ENCODE measurements around the gene BMPR2. TPM values are rescaled to one million over a fixed set of nuclear protein-coding genes. Genes with fewer than 3 reads are reported as not detected.

BMPR2 gene
- total and polyA plus RNA-seq, 5 donors from 2014 or later, result 3.7 to 24.9 (median 5.3) TPM

- Histone ChIP-seq H3K4me1 (ENCODE audit: control insufficient read depth, insufficient read depth, low read length, poor library complexity, severe bottlenecking) (no peaks in the 10 kb centered on the region), H3K27me3 (ENCODE audit: control insufficient read depth, insufficient read depth, low read length) (no peaks in the 10 kb centered on the region), H3K4me3 (ENCODE audit: low read depth, low read length) (no peak overlapping the region), H3K9me3 (ENCODE audit: control insufficient read depth in 2 of 2, low read length in 2 of 2) (no peaks in the 10 kb centered on the region), H3K36me3 (ENCODE audit: control insufficient read depth, insufficient read depth, low read length) (no peaks in the 10 kb centered on the region), H3K27ac (ENCODE audit: insufficient read depth, low read length, poor library complexity, severe bottlenecking) (no peak overlapping the region)
- Mint-ChIP-seq H3K36me3 (peaks cover 4% of the 10 kb centered on the region), H3K27me3 (no peaks in the 10 kb centered on the region), H3K27ac (no peak overlapping the region), H3K9me3 (no peaks in the 10 kb centered on the region), H3K4me3 (no peak overlapping the region), H3K4me1 (peaks cover 9 to 16% (median 12%) of the 10 kb centered on the region in 4 donors)
- DNase-seq (no peak), ATAC-seq (ENCODE audit: low read depth in 2 of 2) (no peak)
These were observed 41.9 kb downstream of the BMPR2 start for GRCh38 chr2:202418027-202418426.

GRCh38 chr2:202418511-202418910, 42.4 kb downstream of the BMPR2 start:
- Mint-ChIP-seq H3K4me1 (peaks cover 9 to 16% (median 11%) of the 10 kb centered on the region in 4 donors), H3K36me3 (peaks cover 4% of the 10 kb centered on the region)

GRCh38 chr2:202423139-202423538, 47.0 kb downstream of the BMPR2 start:
- Mint-ChIP-seq H3K9me3 (peaks cover 0 to 3% (median 0%) of the 10 kb centered on the region in 7 donors), H3K4me1 (peaks cover 9 to 18% (median 14%) of the 10 kb centered on the region in 4 donors), H3K27ac (no peak overlapping the region), H3K27me3 (no peaks in the 10 kb centered on the region), H3K36me3 (peaks cover 8% of the 10 kb centered on the region), H3K4me3 (no peak overlapping the region)
- Histone ChIP-seq H3K4me3 (ENCODE audit: low read depth, low read length) (no peak overlapping the region), H3K9me3 (ENCODE audit: control insufficient read depth in 2 of 2, low read length in 2 of 2) (no peaks in the 10 kb centered on the region), H3K27ac (ENCODE audit: insufficient read depth, low read length, poor library complexity, severe bottlenecking) (no peak overlapping the region), H3K27me3 (ENCODE audit: control insufficient read depth, insufficient read depth, low read length) (no peaks in the 10 kb centered on the region), H3K36me3 (ENCODE audit: control insufficient read depth, insufficient read depth, low read length) (no peaks in the 10 kb centered on the region), H3K4me1 (ENCODE audit: control insufficient read depth, insufficient read depth, low read length, poor library complexity, severe bottlenecking) (no peaks in the 10 kb centered on the region)
- no peak for DNase-seq
- no peak for ATAC-seq (ENCODE audit: low read depth in 2 of 2)

More at GRCh38 chr2:202418511-202418910, 42.4 kb downstream of the BMPR2 start:
- ATAC-seq (ENCODE audit: low read depth in 2 of 2) (no peak), DNase-seq (no peak)
- no peak overlapping the region for H3K4me3 Mint-ChIP-seq
- no peaks in the 10 kb centered on the region for H3K9me3 ChIP-seq (ENCODE audit: control insufficient read depth in 2 of 2, low read length in 2 of 2)
- H3K36me3 ChIP-seq (ENCODE audit: control insufficient read depth, insufficient read depth, low read length), result no peaks in the 10 kb centered on the region
- no peaks in the 10 kb centered on the region for H3K4me1 ChIP-seq (ENCODE audit: control insufficient read depth, insufficient read depth, low read length, poor library complexity, severe bottlenecking)
- no peaks in the 10 kb centered on the region for H3K27me3 Mint-ChIP-seq
- H3K27me3 ChIP-seq (ENCODE audit: control insufficient read depth, insufficient read depth, low read length), result no peaks in the 10 kb centered on the region
- no peak overlapping the region for H3K27ac ChIP-seq (ENCODE audit: insufficient read depth, low read length, poor library complexity, severe bottlenecking)
- no peaks in the 10 kb centered on the region for H3K9me3 Mint-ChIP-seq
- no peak overlapping the region for H3K4me3 ChIP-seq (ENCODE audit: low read depth, low read length)
- H3K27ac Mint-ChIP-seq, result no peak overlapping the region

- no peaks in the 10 kb centered on the region for H3K36me3 ChIP-seq (ENCODE audit: control insufficient read depth, insufficient read depth, low read length)
- no peaks in the 10 kb centered on the region for H3K27me3 ChIP-seq (ENCODE audit: control insufficient read depth, insufficient read depth, low read length)
- no peak for ATAC-seq (ENCODE audit: low read depth in 2 of 2)
- H3K9me3 ChIP-seq (ENCODE audit: control insufficient read depth in 2 of 2, low read length in 2 of 2), result peaks cover 0 to 3% of the 10 kb centered on the region in 2 experiments
- H3K4me3 ChIP-seq (ENCODE audit: low read depth, low read length), result no peak overlapping the region
- no peak overlapping the region for H3K27ac Mint-ChIP-seq
- H3K27me3 Mint-ChIP-seq, result no peaks in the 10 kb centered on the region
- no peaks in the 10 kb centered on the region for H3K4me1 ChIP-seq (ENCODE audit: control insufficient read depth, insufficient read depth, low read length, poor library complexity, severe bottlenecking)
- peaks cover 0 to 11% (median 4%) of the 10 kb centered on the region in 7 donors for H3K9me3 Mint-ChIP-seq
- H3K27ac ChIP-seq (ENCODE audit: insufficient read depth, low read length, poor library complexity, severe bottlenecking), result no peak overlapping the region
- no peak for DNase-seq
- peaks cover 7 to 14% (median 11%) of the 10 kb centered on the region in 4 donors for H3K4me1 Mint-ChIP-seq
- peaks cover 22% of the 10 kb centered on the region for H3K36me3 Mint-ChIP-seq
- no peak overlapping the region for H3K4me3 Mint-ChIP-seq
These were observed 48.9 kb downstream of the BMPR2 start for GRCh38 chr2:202425036-202425435.

GRCh38 chr2:202426751-202427150, 50.6 kb downstream of the BMPR2 start:
- ATAC-seq (ENCODE audit: low read depth in 2 of 2), result no peak
- peaks cover 0 to 11% (median 4%) of the 10 kb centered on the region in 7 donors for H3K9me3 Mint-ChIP-seq
- Histone ChIP-seq H3K27ac (ENCODE audit: insufficient read depth, low read length, poor library complexity, severe bottlenecking) (no peak overlapping the region), H3K9me3 (ENCODE audit: control insufficient read depth in 2 of 2, low read length in 2 of 2) (peaks cover 0 to 3% of the 10 kb centered on the region in 2 experiments), H3K4me1 (ENCODE audit: control insufficient read depth, insufficient read depth, low read length, poor library complexity, severe bottlenecking) (no peaks in the 10 kb centered on the region), H3K4me3 (ENCODE audit: low read depth, low read length) (no peak overlapping the region), H3K27me3 (ENCODE audit: control insufficient read depth, insufficient read depth, low read length) (no peaks in the 10 kb centered on the region), H3K36me3 (ENCODE audit: control insufficient read depth, insufficient read depth, low read length) (no peaks in the 10 kb centered on the region)
- no peak overlapping the region for H3K27ac Mint-ChIP-seq
- DNase-seq, result no peak
- no peaks in the 10 kb centered on the region for H3K27me3 Mint-ChIP-seq
- peaks cover 7 to 18% (median 16%) of the 10 kb centered on the region in 4 donors for H3K4me1 Mint-ChIP-seq
- no peak overlapping the region for H3K4me3 Mint-ChIP-seq
- H3K36me3 Mint-ChIP-seq, result peaks cover 26% of the 10 kb centered on the region

GRCh38 chr2:202429164-202429980, 53.2 kb downstream of the BMPR2 start:
- H3K27ac ChIP-seq (ENCODE audit: insufficient read depth, low read length, poor library complexity, severe bottlenecking), result no peak overlapping the region
- no peaks in the 10 kb centered on the region for H3K27me3 Mint-ChIP-seq
- no peaks in the 10 kb centered on the region for H3K36me3 ChIP-seq (ENCODE audit: control insufficient read depth, insufficient read depth, low read length)
- peaks cover 0 to 11% (median 4%) of the 10 kb centered on the region in 7 donors for H3K9me3 Mint-ChIP-seq
- H3K4me3 ChIP-seq (ENCODE audit: low read depth, low read length), result no peak overlapping the region
- H3K36me3 Mint-ChIP-seq, result peaks cover 30% of the 10 kb centered on the region
- no peaks in the 10 kb centered on the region for H3K4me1 ChIP-seq (ENCODE audit: control insufficient read depth, insufficient read depth, low read length, poor library complexity, severe bottlenecking)
- H3K4me1 Mint-ChIP-seq, result peaks cover 11 to 25% (median 18%) of the 10 kb centered on the region in 4 donors
- DNase-seq, result no peak
- H3K27me3 ChIP-seq (ENCODE audit: control insufficient read depth, insufficient read depth, low read length), result no peaks in the 10 kb centered on the region
- no peak overlapping the region for H3K4me3 Mint-ChIP-seq
- no peak overlapping the region for H3K27ac Mint-ChIP-seq
- H3K9me3 ChIP-seq (ENCODE audit: control insufficient read depth in 2 of 2, low read length in 2 of 2), result peaks cover 0 to 3% of the 10 kb centered on the region in 2 experiments
- no peak for ATAC-seq (ENCODE audit: low read depth in 2 of 2)

- H3K27me3 ChIP-seq (ENCODE audit: control insufficient read depth, insufficient read depth, low read length), result no peaks in the 10 kb centered on the region
- ATAC-seq (ENCODE audit: low read depth in 2 of 2) (no peak), DNase-seq (no peak)
- H3K4me3 Mint-ChIP-seq, result no peak overlapping the region
- H3K4me1 Mint-ChIP-seq, result peaks cover 8 to 15% (median 10%) of the 10 kb centered on the region in 4 donors
- no peaks in the 10 kb centered on the region for H3K27me3 Mint-ChIP-seq
- H3K36me3 ChIP-seq (ENCODE audit: control insufficient read depth, insufficient read depth, low read length), result no peaks in the 10 kb centered on the region
- H3K36me3 Mint-ChIP-seq, result peaks cover 25% of the 10 kb centered on the region
- peaks cover 0 to 11% (median 4%) of the 10 kb centered on the region in 7 donors for H3K9me3 Mint-ChIP-seq
- no peaks in the 10 kb centered on the region for H3K4me1 ChIP-seq (ENCODE audit: control insufficient read depth, insufficient read depth, low read length, poor library complexity, severe bottlenecking)
- H3K27ac Mint-ChIP-seq, result no peak overlapping the region
- no peak overlapping the region for H3K4me3 ChIP-seq (ENCODE audit: low read depth, low read length)
- peaks cover 0 to 3% of the 10 kb centered on the region in 2 experiments for H3K9me3 ChIP-seq (ENCODE audit: control insufficient read depth in 2 of 2, low read length in 2 of 2)
- no peak overlapping the region for H3K27ac ChIP-seq (ENCODE audit: insufficient read depth, low read length, poor library complexity, severe bottlenecking)
These were observed 56.6 kb downstream of the BMPR2 start for GRCh38 chr2:202432776-202433175.

- Histone ChIP-seq H3K27ac (ENCODE audit: insufficient read depth, low read length, poor library complexity, severe bottlenecking) (no peak overlapping the region), H3K4me1 (ENCODE audit: control insufficient read depth, insufficient read depth, low read length, poor library complexity, severe bottlenecking) (no peaks in the 10 kb centered on the region), H3K9me3 (ENCODE audit: control insufficient read depth in 2 of 2, low read length in 2 of 2) (no peaks in the 10 kb centered on the region), H3K36me3 (ENCODE audit: control insufficient read depth, insufficient read depth, low read length) (no peaks in the 10 kb centered on the region), H3K4me3 (ENCODE audit: low read depth, low read length) (no peak overlapping the region), H3K27me3 (ENCODE audit: control insufficient read depth, insufficient read depth, low read length) (no peaks in the 10 kb centered on the region)
- peaks cover 9% of the 10 kb centered on the region for H3K36me3 Mint-ChIP-seq
- ATAC-seq (ENCODE audit: low read depth in 2 of 2) (no peak), DNase-seq (no peak)
- no peak overlapping the region for H3K27ac Mint-ChIP-seq
- no peaks in the 10 kb centered on the region for H3K27me3 Mint-ChIP-seq
- H3K4me3 Mint-ChIP-seq, result no peak overlapping the region
- peaks cover 0 to 1% (median 1%) of the 10 kb centered on the region in 7 donors for H3K9me3 Mint-ChIP-seq
- H3K4me1 Mint-ChIP-seq, result peaks cover 6 to 17% (median 8%) of the 10 kb centered on the region in 4 donors
These were observed 58.3 kb downstream of the BMPR2 start for GRCh38 chr2:202434472-202434871.

All from CD4-positive, CD25-positive, alpha-beta regulatory T cell (primary cell).